ENCODE results near the gene PABPN1L.

The PABPN1L gene

GRCh38 chr16:88906535-88907105 lies 40.2 kb upstream of the PABPN1L start:
- in situ Hi-C loops (cut with HindIII; ENCODE audit: low sequenced_read_pairs), result no loop called here
- DNase-seq (ENCODE audit: low read depth), result no peak
- H3K4me3 ChIP-seq (ENCODE audit: low read depth, low read length), result no peak overlapping the region
- TF ChIP-seq CTCF (IDR thresholded peaks at IDR 0.05; ENCODE audit: low read depth, low read length, missing control alignments), result no peak

GRCh38 chr16:88906020-88906419 lies 39.6 kb upstream of the PABPN1L start:
- in situ Hi-C loops (cut with HindIII; ENCODE audit: low sequenced_read_pairs), result no loop called here
- no peak for DNase-seq (ENCODE audit: low read depth)
- TF ChIP-seq CTCF (IDR thresholded peaks at IDR 0.05; ENCODE audit: low read depth, low read length, missing control alignments), result no peak
- H3K4me3 ChIP-seq (ENCODE audit: low read depth, low read length), result no peak overlapping the region

- H3K4me3 ChIP-seq (ENCODE audit: low read depth, low read length), result no peak overlapping the region
- in situ Hi-C loops (cut with HindIII; ENCODE audit: low sequenced_read_pairs), result no loop called here
- DNase-seq (ENCODE audit: low read depth), result no peak
- no peak for TF ChIP-seq CTCF (IDR thresholded peaks at IDR 0.05; ENCODE audit: low read depth, low read length, missing control alignments)
These were observed 39.1 kb upstream of the PABPN1L start for GRCh38 chr16:88905563-88905962.

- in situ Hi-C loops (cut with HindIII; ENCODE audit: low sequenced_read_pairs), result no loop called here
- no peak overlapping the region for H3K4me3 ChIP-seq (ENCODE audit: low read depth, low read length)
- no peak for DNase-seq (ENCODE audit: low read depth)
- TF ChIP-seq CTCF (IDR thresholded peaks at IDR 0.05; ENCODE audit: low read depth, low read length, missing control alignments), result no peak
These were observed 38.4 kb upstream of the PABPN1L start for GRCh38 chr16:88904676-88905365.

- in situ Hi-C loops (cut with HindIII; ENCODE audit: low sequenced_read_pairs), result no loop called here
- H3K4me3 ChIP-seq (ENCODE audit: low read depth, low read length), result no peak overlapping the region
- DNase-seq (ENCODE audit: low read depth), result no peak
- TF ChIP-seq CTCF (IDR thresholded peaks at IDR 0.05; ENCODE audit: low read depth, low read length, missing control alignments), result no peak
These were observed 36.8 kb upstream of the PABPN1L start for GRCh38 chr16:88903267-88903666.

- DNase-seq (ENCODE audit: low read depth), result no peak
- no peak for TF ChIP-seq CTCF (IDR thresholded peaks at IDR 0.05; ENCODE audit: low read depth, low read length, missing control alignments)
- in situ Hi-C loops (cut with HindIII; ENCODE audit: low sequenced_read_pairs), result no loop called here
- H3K4me3 ChIP-seq (ENCODE audit: low read depth, low read length), result no peak overlapping the region
These were observed 36.3 kb upstream of the PABPN1L start for GRCh38 chr16:88902744-88903143.

All from astrocyte of the cerebellum (primary cell).